SKM-1 treated with dmso at 0.1 percent for 144 hours (cell line): ENCODE results near the gene SCAPER.
"Not testable (repeated sequence)": the region's sequence is repeated elsewhere in the genome, so short reads cannot be mapped to it uniquely, and the experiment has no call there.

Experiments
- DNase-seq: peaks from one replicate; lab custom pipeline; 2025; ENCODE audit not compliant: unreplicated experiment; lab: John Stamatoyannopoulos, UW

SCAPER gene

GRCh38 chr15:76905855-76906254 is 715 bp upstream of the SCAPER start:
- DNase-seq = no peak

- DNase-seq = no peak
Observed at GRCh38 chr15:76904461-76905012, 603 bp downstream of the SCAPER start.

GRCh38 chr15:76903251-76903681 is 1.9 kb downstream of the SCAPER start:
- peak; percentile 8 for DNase-seq

- DNase-seq = no peak
Observed at GRCh38 chr15:76901965-76902364, 3.2 kb downstream of the SCAPER start.

- not testable (repeated sequence) for DNase-seq
Observed at GRCh38 chr15:76899931-76900310, 5.2 kb downstream of the SCAPER start.

GRCh38 chr15:76899176-76899930 is 5.8 kb downstream of the SCAPER start:
- not testable (repeated sequence) for DNase-seq

- no peak for DNase-seq
Observed at GRCh38 chr15:76898102-76898501, 7.0 kb downstream of the SCAPER start.

GRCh38 chr15:76894174-76894573 is 11.0 kb downstream of the SCAPER start:
- no peak for DNase-seq

- DNase-seq = not testable (repeated sequence)
Observed at GRCh38 chr15:76892836-76893235, 12.3 kb downstream of the SCAPER start.

- DNase-seq = not testable (repeated sequence)
Observed at GRCh38 chr15:76887280-76888141, 17.6 kb downstream of the SCAPER start.

- DNase-seq = no peak
Observed at GRCh38 chr15:76885212-76885611, 19.9 kb downstream of the SCAPER start.

GRCh38 chr15:76875911-76876310 is 29.2 kb downstream of the SCAPER start:
- no peak for DNase-seq

GRCh38 chr15:76873066-76873465 is 32.1 kb downstream of the SCAPER start:
- DNase-seq = not testable (repeated sequence)

- no peak for DNase-seq
Observed at GRCh38 chr15:76871930-76872329, 33.2 kb downstream of the SCAPER start.

- no peak for DNase-seq
Observed at GRCh38 chr15:76868740-76869139, 36.4 kb downstream of the SCAPER start.

- no peak for DNase-seq
Observed at GRCh38 chr15:76866716-76867321, 38.3 kb downstream of the SCAPER start.

GRCh38 chr15:76866008-76866407 is 39.1 kb downstream of the SCAPER start:
- DNase-seq = no peak

- no peak for DNase-seq
Observed at GRCh38 chr15:76865548-76865991, 39.6 kb downstream of the SCAPER start.

- DNase-seq = no peak
Observed at GRCh38 chr15:76864586-76864985, 40.6 kb downstream of the SCAPER start.

- DNase-seq = no peak
Observed at GRCh38 chr15:76863693-76864092, 41.4 kb downstream of the SCAPER start.

GRCh38 chr15:76863123-76863522 is 42.0 kb downstream of the SCAPER start:
- no peak for DNase-seq
